HG02763 (cell line): ENCODE measurements around the gene TAAR1.
A peak's percentile ranks its signal among the peaks of the same experiment; 100 is the strongest.
"Not testable (repeated sequence)": the region's sequence is repeated elsewhere in the genome, so short reads cannot be mapped to it uniquely, and the experiment has no call there.

Experiments used
- ATAC-seq: cut with Tn5 transposase; IDR thresholded peaks from one replicate; pipeline ENCODE4 v1.9.1; 2021; ENCODE audit warnings: mild to moderate bottlenecking, moderate library complexity; ENCODE audit not compliant: unreplicated experiment

The TAAR1 gene

GRCh38 chr6:132600900-132601299, 58.1 kb downstream of the TAAR1 start:
- ATAC-seq = not testable (repeated sequence)

- peak; percentile 67 for ATAC-seq
Measured at GRCh38 chr6:132598473-132598872, 60.5 kb downstream of the TAAR1 start.

- ATAC-seq = no peak
Measured at GRCh38 chr6:132596201-132596600, 62.8 kb downstream of the TAAR1 start.
